ENCODE measurements around the gene DUSP22. TPM values are rescaled to one million over a fixed set of nuclear protein-coding genes. Genes with fewer than 3 reads are reported as not detected.

DUSP22 gene
- total and polyA plus RNA-seq, 2 experiments from 2014 or later: 24.2 to 26.3 TPM

DNA sequence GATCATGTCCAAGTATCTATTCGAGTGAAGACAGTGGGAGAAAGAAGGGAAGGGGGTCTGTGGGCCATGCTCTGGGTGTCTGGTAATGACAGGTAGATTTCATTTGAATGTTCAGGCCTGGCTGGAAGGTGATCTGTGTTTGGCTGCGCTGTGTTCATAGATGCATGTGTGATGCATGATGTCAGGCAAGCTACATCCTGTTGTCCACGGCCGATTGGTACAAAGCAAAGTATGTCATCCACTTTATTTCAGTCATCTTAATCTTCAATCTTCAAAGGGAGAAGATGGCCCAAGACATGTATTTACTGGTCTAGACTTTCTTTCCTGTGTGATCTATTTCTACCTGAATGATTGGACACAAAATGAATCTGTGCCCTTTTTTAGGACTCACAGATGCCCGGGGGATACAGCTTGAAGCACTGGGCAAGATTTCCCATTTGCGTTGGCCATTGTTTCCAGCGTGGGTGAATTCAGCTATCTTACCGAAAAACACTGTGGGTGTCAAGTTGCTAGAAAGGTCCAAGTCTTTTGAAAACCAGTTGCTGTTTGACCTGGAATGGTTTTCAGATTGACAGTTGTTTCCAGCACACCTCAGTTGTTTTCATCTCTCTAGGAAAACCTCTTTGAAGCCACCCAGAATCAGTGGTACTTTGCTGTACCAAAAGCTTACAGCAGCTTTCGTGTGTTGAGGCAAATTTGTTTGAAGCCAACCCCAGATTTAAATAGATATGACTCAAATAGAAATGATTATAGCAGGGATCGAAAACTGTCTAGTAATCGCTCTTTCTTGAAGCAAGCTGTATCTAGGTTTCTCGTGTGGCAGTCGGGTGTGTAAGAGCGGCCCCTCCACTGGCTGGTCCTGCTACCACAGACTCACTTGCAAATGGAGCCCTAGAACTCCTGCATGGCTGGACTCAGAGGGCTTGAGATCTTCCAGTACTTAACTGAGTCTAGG lies 27.2 kb downstream of the DUSP22 start:
- Histone ChIP-seq H3K9me3 (ENCODE audit: low read depth) (no peaks in the 10 kb centered on the region), H2AFZ (no peak overlapping the region), H4K20me1 (ENCODE audit: insufficient read depth, poor library complexity, severe bottlenecking) (no peaks in the 10 kb centered on the region), H3K36me3 (replicated peaks; ENCODE audit: insufficient read depth, low read depth) (no peaks in the 10 kb centered on the region), H3K4me3 (no peak overlapping the region), H3K4me2 (no peak overlapping the region), H3K9me2 (replicated peaks; ENCODE audit: insufficient read depth) (no peaks in the 10 kb centered on the region), H3K4me1 (ENCODE audit: insufficient read depth) (no peaks in the 10 kb centered on the region), H3K79me2 (peaks cover 3% of the 10 kb centered on the region), H3K27ac (no peak overlapping the region), H3K27me3 (no peaks in the 10 kb centered on the region)
- no peak for DNase-seq (ENCODE audit: low spot score)
- 86% methylated on average over 14 of the region's 14 CpGs for WGBS (ENCODE audit: low lambda C conversion rate, missing lambda C conversion rate)
- TF ChIP-seq, protein P1, sequence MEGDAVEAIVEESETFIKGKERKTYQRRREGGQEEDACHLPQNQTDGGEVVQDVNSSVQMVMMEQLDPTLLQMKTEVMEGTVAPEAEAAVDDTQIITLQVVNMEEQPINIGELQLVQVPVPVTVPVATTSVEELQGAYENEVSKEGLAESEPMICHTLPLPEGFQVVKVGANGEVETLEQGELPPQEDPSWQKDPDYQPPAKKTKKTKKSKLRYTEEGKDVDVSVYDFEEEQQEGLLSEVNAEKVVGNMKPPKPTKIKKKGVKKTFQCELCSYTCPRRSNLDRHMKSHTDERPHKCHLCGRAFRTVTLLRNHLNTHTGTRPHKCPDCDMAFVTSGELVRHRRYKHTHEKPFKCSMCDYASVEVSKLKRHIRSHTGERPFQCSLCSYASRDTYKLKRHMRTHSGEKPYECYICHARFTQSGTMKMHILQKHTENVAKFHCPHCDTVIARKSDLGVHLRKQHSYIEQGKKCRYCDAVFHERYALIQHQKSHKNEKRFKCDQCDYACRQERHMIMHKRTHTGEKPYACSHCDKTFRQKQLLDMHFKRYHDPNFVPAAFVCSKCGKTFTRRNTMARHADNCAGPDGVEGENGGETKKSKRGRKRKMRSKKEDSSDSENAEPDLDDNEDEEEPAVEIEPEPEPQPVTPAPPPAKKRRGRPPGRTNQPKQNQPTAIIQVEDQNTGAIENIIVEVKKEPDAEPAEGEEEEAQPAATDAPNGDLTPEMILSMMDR (IDR thresholded peaks at IDR 0.05; ENCODE audit: poor library complexity): no peak
- no peak for TF ChIP-seq EZH2phosphoT487 (IDR thresholded peaks at IDR 0.05; ENCODE audit: low read depth, severe bottlenecking, unreplicated experiment)
- TF ChIP-seq EZH2 (IDR thresholded peaks at IDR 0.05; ENCODE audit: borderline replicate concordance): no peak

DNA sequence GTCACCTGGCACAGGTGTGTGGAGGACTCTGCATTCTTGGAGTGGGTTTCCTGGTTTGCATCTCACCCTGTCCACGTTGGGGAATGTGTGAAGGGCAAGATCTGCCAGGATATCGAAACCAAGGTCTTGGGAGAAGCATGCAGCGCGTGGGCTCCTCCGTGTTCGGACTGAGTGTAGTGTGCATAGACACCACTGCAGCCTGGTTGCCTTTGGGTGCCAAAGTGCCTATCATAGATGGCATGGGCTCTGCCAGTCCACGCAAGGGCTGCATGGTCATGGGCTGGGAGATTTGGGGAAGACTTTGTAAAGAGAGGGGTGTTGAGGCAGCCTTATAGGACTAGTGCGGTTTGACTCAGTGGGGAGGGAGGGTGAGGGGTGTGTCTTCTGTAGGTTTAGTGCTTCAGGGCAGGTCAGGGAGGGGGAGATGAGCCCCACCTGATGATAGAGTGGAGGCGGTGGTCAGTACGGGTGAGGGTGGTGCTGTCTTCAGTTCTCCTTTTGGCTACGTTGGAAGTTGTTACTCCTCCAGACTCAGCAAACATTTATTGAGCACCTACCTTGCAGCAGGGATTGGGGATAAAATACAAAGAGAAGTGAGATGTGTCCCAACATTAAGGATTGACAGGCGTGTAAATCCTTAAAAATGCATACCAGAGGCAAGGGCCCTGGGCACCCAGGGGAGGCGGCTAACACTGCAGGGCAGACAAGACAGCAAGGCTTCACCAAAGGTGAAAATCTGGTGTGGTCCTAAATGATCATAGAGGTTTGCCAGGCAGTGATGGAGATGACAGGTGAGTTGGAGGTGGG lies 28.3 kb downstream of the DUSP22 start:
- Histone ChIP-seq H3K79me2 (peaks cover 3% of the 10 kb centered on the region), H3K27me3 (no peaks in the 10 kb centered on the region), H2AFZ (no peak overlapping the region), H3K27ac (no peak overlapping the region), H3K4me2 (no peak overlapping the region), H3K9me2 (replicated peaks; ENCODE audit: insufficient read depth) (no peaks in the 10 kb centered on the region), H3K9me3 (ENCODE audit: low read depth) (no peaks in the 10 kb centered on the region), H3K4me1 (ENCODE audit: insufficient read depth) (no peaks in the 10 kb centered on the region), H3K36me3 (replicated peaks; ENCODE audit: insufficient read depth, low read depth) (no peaks in the 10 kb centered on the region), H4K20me1 (ENCODE audit: insufficient read depth, poor library complexity, severe bottlenecking) (no peaks in the 10 kb centered on the region), H3K4me3 (no peak overlapping the region)
- DNase-seq (ENCODE audit: low spot score): no peak
- no peak for TF ChIP-seq EZH2phosphoT487 (IDR thresholded peaks at IDR 0.05; ENCODE audit: low read depth, severe bottlenecking, unreplicated experiment)
- TF ChIP-seq EZH2 (IDR thresholded peaks at IDR 0.05; ENCODE audit: borderline replicate concordance): no peak
- TF ChIP-seq, protein P1 (IDR thresholded peaks at IDR 0.05; ENCODE audit: poor library complexity): no peak
- WGBS (ENCODE audit: low lambda C conversion rate, missing lambda C conversion rate): 85% methylated on average over 13 of the region's 13 CpGs

DNA sequence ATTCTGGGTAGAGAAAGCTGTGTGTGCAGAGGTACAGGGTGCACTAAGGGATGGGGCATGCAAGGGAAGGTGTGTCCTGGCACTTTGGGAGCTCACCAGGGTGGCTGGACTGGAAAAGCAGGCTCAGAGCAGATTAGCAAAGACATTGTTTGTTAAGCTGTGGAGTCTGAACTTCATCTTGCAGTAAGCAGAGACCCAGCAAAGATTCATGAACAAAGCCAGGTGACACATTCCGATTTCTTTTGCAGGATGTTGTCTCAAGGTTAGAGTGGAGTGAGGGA lies 28.8 kb downstream of the DUSP22 start:
- Histone ChIP-seq H3K4me1 (ENCODE audit: insufficient read depth) (no peaks in the 10 kb centered on the region), H3K36me3 (replicated peaks; ENCODE audit: insufficient read depth, low read depth) (no peaks in the 10 kb centered on the region), H3K9me3 (ENCODE audit: low read depth) (no peaks in the 10 kb centered on the region), H3K4me2 (no peak overlapping the region), H3K9me2 (replicated peaks; ENCODE audit: insufficient read depth) (no peaks in the 10 kb centered on the region), H3K27me3 (no peaks in the 10 kb centered on the region), H4K20me1 (ENCODE audit: insufficient read depth, poor library complexity, severe bottlenecking) (no peaks in the 10 kb centered on the region), H3K27ac (no peak overlapping the region), H3K79me2 (peaks cover 3% of the 10 kb centered on the region), H3K4me3 (no peak overlapping the region), H2AFZ (no peak overlapping the region)
- TF ChIP-seq, protein P1 (IDR thresholded peaks at IDR 0.05; ENCODE audit: poor library complexity): no peak
- TF ChIP-seq EZH2phosphoT487 (IDR thresholded peaks at IDR 0.05; ENCODE audit: low read depth, severe bottlenecking, unreplicated experiment) (no peak), EZH2 (IDR thresholded peaks at IDR 0.05; ENCODE audit: borderline replicate concordance) (no peak)
- DNase-seq (ENCODE audit: low spot score): no peak
- WGBS (ENCODE audit: low lambda C conversion rate, missing lambda C conversion rate): 75% methylated on average over 1 of the region's 1 CpG

Data from hepatocyte (in vitro differentiated cells).